Adrenal gland (tissue), 19 donors: Measurements from ENCODE around the gene TCEAL5. TPM values are rescaled to one million over a fixed set of nuclear protein-coding genes. Genes with fewer than 3 reads are reported as not detected.

Experiments used
- DNase-seq, 7 donors: peaks; one replicate each; pipeline ENCODE4 v3.0.0-alpha.2; 2019 to 2020
- H3K27ac ChIP-seq, 5 donors: fragments of 200-600 bp; sonication (generic) in 4 of 5; 1 replicate in 3 of 5; 2 replicates in 2 of 5; pipeline versions ENCODE4 v1.5.1 to v1.8.0; 2016 to 2020; ENCODE audit warnings: mild to moderate bottlenecking in 1 of 5
- H3K27me3 ChIP-seq: fragments of 200-600 bp; 2 replicates; pipeline ENCODE4 v1.8.0; 2021
- H3K36me3 ChIP-seq, 2 donors: fragments of 200-600 bp; replicated peaks in 1 of 2; 1 replicate in 1 of 2; 2 replicates in 1 of 2; pipeline versions ENCODE4 v1.5.1 to v1.8.0; 2018 to 2022
- H3K4me1 ChIP-seq, 2 donors: fragments of 200-600 bp; replicated peaks in 1 of 2; 1 replicate in 1 of 2; 2 replicates in 1 of 2; pipeline versions ENCODE4 v1.5.1 to v1.8.0; 2018 to 2021
- H3K4me3 ChIP-seq, 4 donors: fragments of 200-600 bp; sonication (generic) in 3 of 4; one replicate each; pipeline ENCODE4 v1.5.1; 2016 to 2018
- H3K9me3 ChIP-seq, 3 donors: fragments of 200-600 bp; sonication (generic) in 1 of 3; replicated peaks in 1 of 3; 1 replicate in 2 of 3; 2 replicates in 1 of 3; pipeline versions ENCODE4 v1.5.1 to v1.8.0; 2016 to 2021
- CTCF ChIP-seq, 6 experiments: fragments of 450-650 bp in 4 of 6; fragments of 200-600 bp in 2 of 6; sonication (generic) in 1 of 6; IDR thresholded peaks; 1 replicate in 5 of 6; 2 replicates in 1 of 6; pipeline versions ENCODE4 v1.5.1 to v1.8.0; 2016 to 2021; ENCODE audit warnings: antibody characterized with exemption in 6 of 6, mild to moderate bottlenecking in 2 of 6, moderate library complexity in 1 of 6
- POLR2A ChIP-seq, 2 donors: fragments of 450-650 bp; IDR thresholded peaks; one replicate each; pipeline ENCODE4 v1.6.1; 2017; ENCODE audit warnings: antibody characterized with exemption in 2 of 2, mild to moderate bottlenecking in 2 of 2, moderate library complexity in 1 of 2
- WGBS, 4 donors: extraction: QIAGEN DNeasy Blood & Tissue Kit in 2 of 4; methylation state at CpG; one replicate each; pipeline versions ENCODE4 v1.1.5 to v1.1.7; 2013 to 2017; 5-methylcytosine and 5-hydroxymethylcytosine counted together
- intact Hi-C, 2 donors: fragments of 100-400 bp; cut with DNase I; formaldehyde crosslinking; loops; one replicate each; pipeline versions ENCODE4 v1.14.1 to v1.15.0; 2022 to 2023
- long read RNA-seq, 10 donors: library from polyadenylated mRNA in 3 of 10; unstranded in 2 of 10; stranded (forward) in 1 of 10; transcript quantifications; one replicate each; pipeline ENCODE4 v2.0.0 and lab custom pipeline, GENCODE V29; 2021 to 2026
- polyA plus RNA-seq, 3 donors: library from polyadenylated mRNA; stranded (reverse); fragments of 200-250 nt in 2 of 3; fragments of 350-450 nt in 1 of 3; fragmentation: Illumina TruSeq in 1 of 3; extraction: RNeasy Lipid Tissue Mini Kit (QIAGEN cat#74804) in 1 of 3; gene quantifications; one replicate each; pipeline ENCODE4 v1.2.3, GENCODE V29; 2013 to 2014
- total RNA-seq, 9 donors: library from RNA; depleted of rRNA in 4 of 9; stranded (reverse); fragments of >200 nt in 4 of 9; fragments of 120-200 nt in 1 of 9; fragmentation: NEBNext Ultra II Directional in 1 of 9; extraction: Animal tissue kit (Norgen Biotek cat#: 25700) in 1 of 9; gene quantifications; one replicate each; pipeline versions ENCODE4 v1.1.0 to v1.2.4, GENCODE V29; 2013 to 2023
- donor health status: healthy with polysubstance abuse.
- donor health status: Bipolar disorder and iron deficiency.
- donor health status: DM: yes; HTN: yes; CAD: no.
- donor health status: DM: no; HTN: no; CAD: no.
- donor health status: DM: no; HTN: no; CAD: no.
- donor health status: DM: yes; HTN: yes; CAD: no.

The TCEAL5 gene
- 1 to 10 TPM in 3 of 9 donors, under 1 TPM in 2, not detected in 4; 0.40 to 4.3 (median 1.4) TPM for total RNA-seq
- polyA plus RNA-seq, result 10 to 100 TPM in 2 of 3 donors, 1 to 10 TPM in 1; 3.0 to 14.5 (median 12.6) TPM
- long read RNA-seq, donor 1, partial matches to known transcripts, result 1,924 of 2,026 reads
- long read RNA-seq, donor 1, other reads (novel, unspliced or antisense), result 102 of 2,026 reads
- long read RNA-seq, donor 2, partial matches to known transcripts, result 663 of 709 reads
- long read RNA-seq, donor 2, other reads (novel, unspliced or antisense), result 45 of 709 reads
- long read RNA-seq, donor 3, partial matches to known transcripts, result 2,104 of 2,159 reads
- long read RNA-seq, donor 3, other reads (novel, unspliced or antisense), result 55 of 2,159 reads
- long read RNA-seq, donor 4, result 0 reads
- long read RNA-seq, donor 5, partial matches to known transcripts, result 0 of 1 reads
- long read RNA-seq, donor 5, other reads (novel, unspliced or antisense), result 0 of 1 reads
- long read RNA-seq, donor 6, transcript TCEAL5-201 (3 exons, 1,168 nt), result major isoform, 5 of 6 reads
- long read RNA-seq, donor 6, partial matches to known transcripts, result 0 of 6 reads
- long read RNA-seq, donor 6, other reads (novel, unspliced or antisense), result 1 of 6 reads
- long read RNA-seq, donor 7, partial matches to known transcripts, result 260 of 308 reads
- long read RNA-seq, donor 7, other reads (novel, unspliced or antisense), result 47 of 308 reads
- long read RNA-seq, donor 8, partial matches to known transcripts, result 3,919 of 4,139 reads
- long read RNA-seq, donor 8, other reads (novel, unspliced or antisense), result 218 of 4,139 reads
- long read RNA-seq, donor 9, partial matches to known transcripts, result 1,020 of 1,106 reads
- long read RNA-seq, donor 9, other reads (novel, unspliced or antisense), result 86 of 1,106 reads
- long read RNA-seq, donor 10, partial matches to known transcripts, result 0 of 10 reads
- long read RNA-seq, donor 10, other reads (novel, unspliced or antisense), result 10 of 10 reads

DNA sequence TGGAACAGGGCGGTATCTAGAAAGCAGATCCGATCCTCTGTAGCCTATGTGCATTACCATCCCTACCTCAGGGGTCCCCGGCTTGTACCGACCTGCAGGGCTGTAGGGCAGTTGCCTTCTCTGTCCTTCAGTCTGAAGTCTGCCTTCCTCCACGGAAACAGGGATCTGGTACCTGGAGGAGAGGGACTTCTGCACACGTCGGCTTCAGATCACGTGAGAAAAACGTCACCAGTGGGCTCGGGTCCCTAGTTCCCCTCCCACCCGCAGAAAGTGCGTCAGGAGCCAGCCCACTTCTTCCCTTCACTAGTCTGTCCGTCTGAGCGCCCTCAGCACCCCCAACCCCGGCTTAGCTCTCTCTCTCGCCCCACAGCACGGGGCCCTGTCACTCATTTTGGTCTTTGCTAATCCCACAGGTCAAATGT, at the start of gene TCEAL5:
TCEAL5 (minus strand) TSS at position 170 of the 422 bp plus-strand sequence. CDS start 2,187 bp downstream, outside the sequence.
- Histone ChIP-seq H3K9me3 (no peaks in the 10 kb centered on the region), H3K4me1 (no peaks in the 10 kb centered on the region), H3K27me3 (peaks cover 21% of the 10 kb centered on the region), H3K27ac (no peak within 1 kb of the TSS), H3K4me3 (no peak within 1 kb of the TSS), H3K36me3 (no peaks in the 10 kb centered on the region)
- intact Hi-C loops, result no loop called here
- TF ChIP-seq POLR2A (IDR thresholded peaks at IDR 0.05), result no peak
- TF ChIP-seq CTCF (IDR thresholded peaks at IDR 0.05), result no peak
- WGBS, 4 donors, result 17 to 32% (median 30%) methylated on average over 10 to 17 of the region's 17 CpGs
- peak in 2 of 7 donors; percentile 31 to 68 for DNase-seq

DNA sequence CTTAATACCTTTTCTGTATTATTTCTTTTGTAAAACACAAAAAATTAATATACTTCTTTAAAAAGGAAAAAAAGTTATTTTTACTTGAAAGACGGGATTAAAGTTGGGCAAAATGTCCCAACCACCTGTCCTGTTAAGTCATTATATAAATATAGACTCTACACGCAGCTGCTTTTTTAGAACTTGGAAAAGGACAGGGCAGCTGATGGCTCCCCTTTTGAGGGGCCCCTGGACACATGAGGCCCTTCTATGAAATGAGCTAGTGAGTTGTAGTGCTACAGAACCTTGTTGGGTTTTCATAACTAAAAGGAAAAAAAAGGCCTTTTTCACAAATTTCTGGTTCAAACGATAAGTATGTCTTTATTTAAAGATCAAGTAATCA, 34.8 kb upstream of the TCEAL5 start:
- H3K9me3 ChIP-seq, result no peaks in the 10 kb centered on the region
- intact Hi-C loops, result no loop called here
- WGBS, 4 donors, result 54 to 65% (median 63%) methylated on average over 3 of the region's 3 CpGs
- H3K4me3 ChIP-seq, result peak overlapping the region in 2 of 4 donors; percentile 15 to 58
- TF ChIP-seq CTCF (IDR thresholded peaks at IDR 0.05) (no peak), POLR2A (IDR thresholded peaks at IDR 0.05) (no peak)
- H3K27me3 ChIP-seq, result peaks cover 4% of the 10 kb centered on the region
- H3K36me3 ChIP-seq, result no peaks in the 10 kb centered on the region
- no peaks in the 10 kb centered on the region for H3K4me1 ChIP-seq
- H3K27ac ChIP-seq, result no peak overlapping the region
- DNase-seq, result no peak

- peak; percentile 79 to 93 (median 85) for DNase-seq
- WGBS, 4 donors, result 2 to 42% (median 25%) methylated on average over 2 to 52 of the region's 52 CpGs
- Histone ChIP-seq H3K4me1 (no peaks in the 10 kb centered on the region), H3K36me3 (no peaks in the 10 kb centered on the region), H3K4me3 (peak within 1 kb of the TSS in 3 of 4 donors; percentile 3 to 58 (median 15)), H3K27me3 (peaks cover 4% of the 10 kb centered on the region), H3K27ac (peak within 1 kb of the TSS in 2 of 5 donors; percentile 68 to 78), H3K9me3 (no peaks in the 10 kb centered on the region)
- TF ChIP-seq POLR2A (IDR thresholded peaks at IDR 0.05), result peak; percentile 75 to 88
- no peak for TF ChIP-seq CTCF (IDR thresholded peaks at IDR 0.05)
- intact Hi-C loops, result no loop called here
These were observed 34.2 kb upstream of the TCEAL5 start, which contains the start of gene BEX2 for GRCh38 chrX:103310555-103311398. Gene BEX2, minus strand, starts transcription at chrX:103310990. Its CDS starts 1,014 bp downstream, at chrX:103309976.
